GM12875 (cell line): Measurements from ENCODE around the gene RAB7A.

Experiments used
- H3K4me3 ChIP-seq: one replicate; pipeline ENCODE4 v1.5.1; 2011; ENCODE audit warnings: low read depth, low read length, control low read depth
- TF ChIP-seq, protein P1 (sequence below): IDR thresholded peaks from 2 replicates; pipeline ENCODE4 v1.5.1; 2011; ENCODE audit warnings: low read depth, mild to moderate bottlenecking, control low read depth, inconsistent platforms, low read length, moderate library complexity, borderline replicate concordance; ENCODE audit not compliant: insufficient read depth

Gene RAB7A

DNA sequence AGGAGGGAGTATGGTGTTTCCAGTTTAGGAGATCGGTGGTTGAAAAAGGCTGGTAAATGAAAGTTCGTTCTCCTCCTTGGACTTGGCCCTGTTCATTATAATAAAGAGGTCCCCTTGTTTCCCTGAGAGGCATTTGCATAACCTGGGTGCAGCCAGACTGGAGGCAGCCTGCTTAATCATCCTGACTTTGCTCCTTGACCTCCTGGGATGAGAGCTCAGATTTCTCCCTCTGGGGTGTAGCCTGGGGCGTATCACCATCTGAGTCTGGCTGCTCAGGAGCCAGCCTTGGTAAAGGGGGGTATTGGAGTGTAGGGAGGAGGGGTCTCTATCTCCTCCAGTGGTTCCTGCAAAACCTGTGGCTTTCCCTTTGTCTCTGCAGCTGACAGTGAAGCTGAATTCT, 132.2 kb downstream of the RAB7A start:
- no peak overlapping the region for H3K4me3 ChIP-seq
- TF ChIP-seq, protein P1, sequence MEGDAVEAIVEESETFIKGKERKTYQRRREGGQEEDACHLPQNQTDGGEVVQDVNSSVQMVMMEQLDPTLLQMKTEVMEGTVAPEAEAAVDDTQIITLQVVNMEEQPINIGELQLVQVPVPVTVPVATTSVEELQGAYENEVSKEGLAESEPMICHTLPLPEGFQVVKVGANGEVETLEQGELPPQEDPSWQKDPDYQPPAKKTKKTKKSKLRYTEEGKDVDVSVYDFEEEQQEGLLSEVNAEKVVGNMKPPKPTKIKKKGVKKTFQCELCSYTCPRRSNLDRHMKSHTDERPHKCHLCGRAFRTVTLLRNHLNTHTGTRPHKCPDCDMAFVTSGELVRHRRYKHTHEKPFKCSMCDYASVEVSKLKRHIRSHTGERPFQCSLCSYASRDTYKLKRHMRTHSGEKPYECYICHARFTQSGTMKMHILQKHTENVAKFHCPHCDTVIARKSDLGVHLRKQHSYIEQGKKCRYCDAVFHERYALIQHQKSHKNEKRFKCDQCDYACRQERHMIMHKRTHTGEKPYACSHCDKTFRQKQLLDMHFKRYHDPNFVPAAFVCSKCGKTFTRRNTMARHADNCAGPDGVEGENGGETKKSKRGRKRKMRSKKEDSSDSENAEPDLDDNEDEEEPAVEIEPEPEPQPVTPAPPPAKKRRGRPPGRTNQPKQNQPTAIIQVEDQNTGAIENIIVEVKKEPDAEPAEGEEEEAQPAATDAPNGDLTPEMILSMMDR: no peak

DNA sequence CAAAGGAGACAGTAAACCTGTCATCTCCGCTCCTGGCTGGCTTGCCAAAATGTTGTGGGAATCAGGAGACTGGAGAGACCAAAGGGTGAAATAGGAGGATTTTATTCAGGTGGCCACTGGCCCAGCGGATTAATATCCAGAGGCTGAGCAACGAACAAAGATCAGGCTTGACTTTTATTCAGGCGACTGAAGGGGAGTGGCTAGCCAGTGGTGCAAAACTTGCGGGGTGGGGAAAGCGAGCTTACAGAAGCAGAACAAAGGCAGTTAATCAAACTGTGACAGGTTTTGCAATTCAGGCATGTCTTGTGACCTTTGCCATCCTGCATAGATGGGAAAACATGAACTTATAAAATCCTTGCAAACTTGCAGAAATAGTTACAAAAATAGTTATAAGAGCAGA, 133.6 kb downstream of the RAB7A start:
- H3K4me3 ChIP-seq: no peak overlapping the region
- TF ChIP-seq, protein P1: no peak

DNA sequence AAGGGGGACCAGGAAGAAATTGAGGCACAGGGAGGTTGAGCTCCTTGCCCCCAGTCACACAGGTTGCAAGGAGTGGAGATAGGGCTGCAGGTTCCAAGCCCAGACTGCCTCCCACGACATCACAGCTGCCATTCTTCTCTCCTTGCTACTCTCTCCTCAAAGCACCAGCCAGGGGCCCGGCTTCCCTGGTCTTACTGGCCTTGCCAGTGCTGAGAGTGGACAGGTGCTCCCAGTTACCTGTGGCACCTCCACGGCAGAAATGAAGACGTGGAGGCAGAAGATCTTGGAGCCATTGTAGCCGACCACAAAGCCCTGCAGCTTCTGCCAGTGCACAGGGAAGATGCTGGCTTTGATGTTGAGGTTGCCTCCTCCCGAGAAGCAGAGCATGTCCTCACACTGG, 135.5 kb downstream of the RAB7A start:
- TF ChIP-seq, protein P1: no peak
- H3K4me3 ChIP-seq: no peak overlapping the region

DNA sequence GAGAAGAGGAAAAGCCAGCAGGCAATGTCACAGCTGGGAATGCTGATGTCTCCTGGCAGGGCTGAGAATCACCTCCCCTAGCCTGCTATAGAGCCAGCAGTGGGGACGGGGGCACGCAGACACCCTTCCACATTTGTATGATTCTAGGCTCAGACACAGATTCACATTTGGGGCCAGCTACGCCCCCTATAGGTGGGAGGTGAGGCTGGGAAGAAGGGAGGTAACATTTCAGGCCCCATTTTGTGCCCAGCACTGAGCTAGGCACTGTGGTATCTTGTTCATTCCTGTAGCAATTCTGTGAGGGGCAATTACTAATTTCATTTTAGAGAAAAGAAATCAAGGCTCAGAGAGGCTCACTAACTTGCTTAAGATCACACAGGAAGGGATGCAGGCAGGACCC, 137.6 kb downstream of the RAB7A start:
- H3K4me3 ChIP-seq: no peak overlapping the region
- TF ChIP-seq, protein P1: peak; percentile 40; the same call in 1 of the 2 replicates
